K562 (cell line): ENCODE measurements around the gene ICAM2. TPM values are rescaled to one million over a fixed set of nuclear protein-coding genes. Genes with fewer than 3 reads are reported as not detected.

Experiments
- ATAC-seq: fragments of 200-7000 bp; cut with Tn5 transposase; 3 replicates; pipeline ENCODE4 v1.9.1; 2020; ENCODE audit warnings: moderate library complexity
- Bru-seq: library from RNA; stranded (reverse); fragments of 400-500 nt; gene quantifications from one replicate; lab custom pipeline; 2021; lab: Mats Ljungman, UMichigan
- BruChase-seq, 2 experiments: library from RNA; stranded (reverse); fragments of 400-500 nt; gene quantifications; one replicate each; lab custom pipeline; 2021; lab: Mats Ljungman, UMichigan
- BruUV-seq: library from RNA; stranded (reverse); fragments of 400-500 nt; replicated peaks from 2 replicates; lab custom pipeline; 2021; lab: Mats Ljungman, UMichigan
- CTCF ChIA-PET: fragments of 300-600 bp; formaldehyde crosslinking; extraction: SDS; loops from one replicate; lab custom pipeline; 2021; ENCODE audit warnings: low intra/inter-chr PET ratio; lab: Yijun Ruan, JAX
- POLR2A ChIA-PET: fragments of 300-600, 350-650 bp; sonication (Branson Sonifier 250); formaldehyde crosslinking; extraction: SDS; loops from one replicate; lab custom pipeline; 2021; ENCODE audit warnings: antibody characterized with exemption, inconsistent platforms; lab: Yijun Ruan, JAX
- DNase-seq, 4 experiments: peaks; one replicate each; pipeline versions ENCODE4 v3.0.0 to v3.0.0-alpha.2; 2011 to 2018; ENCODE audit warnings: low spot score in 3 of 4, mixed read lengths in 3 of 4; ENCODE audit errors: extremely low read depth in 1 of 4
- FAIRE-seq: peaks from 2 replicates; lab custom pipeline; 2011; peaks lifted over from hg19 to GRCh38; lab: Jason Lieb, UNC
- H2AFZ ChIP-seq: 2 replicates; pipeline ENCODE4 v1.6.0; 2011; ENCODE audit warnings: low read depth, low read length, control low read depth, inconsistent platforms
- H3K27ac ChIP-seq: fragments of 200-600 bp; 3 replicates; pipeline ENCODE4 v1.8.0; 2011; ENCODE audit warnings: low read depth, mild to moderate bottlenecking, control low read depth, inconsistent platforms, low read length, moderate library complexity, mixed read lengths; ENCODE audit errors: extremely low read depth
- H3K27me3 ChIP-seq, 2 experiments: fragments of 300-600 bp in 1 of 2; 2 replicates in 1 of 2; 3 replicates in 1 of 2; pipeline versions ENCODE4 v1.6.0 to v1.8.0; 2011; ENCODE audit warnings: inconsistent platforms in 2 of 2, low read length in 2 of 2, mild to moderate bottlenecking in 1 of 2, mixed read lengths in 1 of 2, moderate library complexity in 1 of 2; ENCODE audit not compliant: control insufficient read depth in 2 of 2, insufficient read depth in 2 of 2
- H3K36me3 ChIP-seq: fragments of 300-600 bp; 3 replicates; pipeline ENCODE4 v1.8.0; 2011; ENCODE audit warnings: mild to moderate bottlenecking, low read length, inconsistent platforms; ENCODE audit not compliant: control insufficient read depth, insufficient read depth
- H3K4me1 ChIP-seq, 2 experiments: fragments of 200-600 bp in 1 of 2; replicated peaks in 1 of 2; 2 replicates in 1 of 2; 3 replicates in 1 of 2; pipeline versions ENCODE4 v1.5.1 to v1.8.0; 2011; ENCODE audit warnings: inconsistent platforms in 2 of 2, low read length in 2 of 2, mild to moderate bottlenecking in 1 of 2, mixed read lengths in 1 of 2, moderate library complexity in 1 of 2; ENCODE audit not compliant: control insufficient read depth in 2 of 2, insufficient read depth in 2 of 2
- H3K4me2 ChIP-seq: 2 replicates; pipeline ENCODE4 v1.6.1; 2011; ENCODE audit warnings: low read length, control low read depth, inconsistent platforms, mixed read lengths; ENCODE audit not compliant: insufficient read depth
- H3K4me3 ChIP-seq: fragments of 200-600 bp; sonication (generic), shearing (Covaris generic); 2 replicates; pipeline ENCODE4 v1.5.1; 2016; ENCODE audit warnings: control low read depth, inconsistent platforms
- H3K79me2 ChIP-seq: fragments of 200-600 bp; 3 replicates; pipeline ENCODE4 v1.8.0; 2011; ENCODE audit warnings: low read length, inconsistent platforms; ENCODE audit not compliant: control insufficient read depth, insufficient read depth
- H3K9ac ChIP-seq, 2 experiments: 2 replicates each; pipeline versions ENCODE4 v1.6.0 to v1.6.1; 2011; ENCODE audit warnings: low read depth in 2 of 2, low read length in 2 of 2, control low read depth in 1 of 2, inconsistent platforms in 1 of 2, mild to moderate bottlenecking in 1 of 2, mixed read lengths in 1 of 2; ENCODE audit not compliant: insufficient read depth in 1 of 2
- H3K9me1 ChIP-seq: one replicate; pipeline ENCODE4 v1.6.0; 2011; ENCODE audit warnings: inconsistent platforms, mild to moderate bottlenecking, low read length, moderate library complexity; ENCODE audit not compliant: control insufficient read depth, insufficient read depth
- H3K9me3 ChIP-seq: replicated peaks from 2 replicates; pipeline ENCODE4 v1.5.1; 2011; ENCODE audit warnings: low read depth, low read length, inconsistent platforms; ENCODE audit not compliant: control insufficient read depth, insufficient read depth
- H4K20me1 ChIP-seq: replicated peaks from 2 replicates; pipeline ENCODE4 v1.6.1; 2011; ENCODE audit warnings: low read length, inconsistent platforms, mixed read lengths; ENCODE audit not compliant: control insufficient read depth, insufficient read depth
- GABPB2 ChIP-seq: fragments of 250-450 bp; sonication (Bioruptor Pico); conservative IDR thresholded peaks from 2 replicates; pipeline ENCODE4 v1.5.1; 2021; ENCODE audit warnings: mild to moderate bottlenecking
- KLF1 ChIP-seq: fragments of 450-650 bp; IDR thresholded peaks from 2 replicates; pipeline ENCODE4 v1.6.1; 2016; ENCODE audit warnings: missing genetic modification characterization, missing compliant biosample characterization
- RFX7 ChIP-seq: fragments of 250-450 bp; sonication (Bioruptor Pico); IDR thresholded peaks from 2 replicates; pipeline ENCODE4 v1.5.1; 2021; ENCODE audit warnings: mild to moderate bottlenecking
- SMARCB1 ChIP-seq: IDR thresholded peaks from 2 replicates; pipeline ENCODE4 v1.6.1; 2011; ENCODE audit warnings: improper control_type of control experiment, low read depth; ENCODE audit not compliant: insufficient read length
- WGBS: fragments of 100-300 bp; shearing (Covaris generic); methylation state at CpG from one replicate; pipeline ENCODE4 v1.1.6; 2016; ENCODE audit warnings: low coverage, mixed read lengths; ENCODE audit not compliant: insufficient coverage; ENCODE audit errors: missing lambda C conversion rate; 5-methylcytosine and 5-hydroxymethylcytosine counted together
- in situ Hi-C: fragments of 300-500 bp; cut with MboI; formaldehyde crosslinking; loops from 4 replicates; pipeline ENCODE4 v1.15.0; 2018; ENCODE audit warnings: inconsistent platforms, mixed read lengths
- intact Hi-C: fragments of 100-400 bp; cut with micrococcal nuclease; formaldehyde crosslinking; loops from 2 replicates; pipeline ENCODE4 v1.14.2; 2022
- long read RNA-seq, 3 experiments: library from polyadenylated mRNA in 2 of 3; library from RNA in 1 of 3; unstranded in 2 of 3; stranded (forward) in 1 of 3; transcript quantifications; one replicate each; pipeline ENCODE4 v2.0.0, GENCODE V29; 2019 to 2022
- polyA minus RNA-seq, 3 experiments: library from RNA; depleted of rRNA, polyadenylated mRNA; stranded (reverse); fragments of >200 nt; gene quantifications; 2 replicates each; pipeline ENCODE4 v1.2.3, GENCODE V29; 2011
- polyA plus RNA-seq, 8 experiments: library from polyadenylated mRNA; depleted of rRNA in 4 of 8; stranded (reverse) in 5 of 8; unstranded in 3 of 8; fragments of >200 nt; fragmentation: Nextera tagmentation in 2 of 8; fragmentation: Illumina TruSeq in 1 of 8; extraction: Ambion mirVana in 2 of 8; extraction: Trizol in 1 of 8; gene quantifications; 2 replicates each; pipeline versions ENCODE4 v1.2.1 to v1.2.3, GENCODE V29; 2011 to 2014; ENCODE audit warnings: inconsistent platforms in 1 of 8, missing spikeins in 1 of 8
- total RNA-seq, 7 experiments: library from RNA; depleted of rRNA in 6 of 7; stranded (reverse); fragments of >200 nt in 6 of 7; fragmentation: Illumina TruSeq in 2 of 7; extraction: Trizol in 2 of 7; gene quantifications; 2 replicates each; pipeline versions ENCODE4 v1.2.1 to v1.2.3, GENCODE V29; 2011 to 2021; ENCODE audit warnings: low replicate concordance in 1 of 7
- TF ChIP-seq, protein P1 (sequence below): fragments of 250-450 bp; sonication (Bioruptor Pico); IDR thresholded peaks from 2 replicates; pipeline ENCODE4 v1.4.0; 2020
- TF ChIP-seq, protein P2 (sequence below): fragments of 250-450 bp; sonication (Bioruptor Pico); IDR thresholded peaks from 2 replicates; pipeline ENCODE4 v1.8.0; 2022; ENCODE audit warnings: inconsistent platforms

The ICAM2 gene
- total RNA-seq (2011; cell fraction: chromatin; rRNA removed; ENCODE audit: low replicate concordance): 34.7 and 120 TPM in 2 replicates
- total RNA-seq (2011; cell fraction: nucleolus; rRNA removed): 149 and 167 TPM in 2 replicates
- total RNA-seq (2011; cell fraction: nucleoplasm; rRNA removed): 100 and 105 TPM in 2 replicates
- total RNA-seq (2014; rRNA removed) (56.9 and 85.3 TPM in 2 replicates), total RNA-seq (2014; rRNA removed; fragmentation: Illumina TruSeq; extraction: Trizol) (28.3 and 42.2 TPM in 2 replicates), total RNA-seq (2015; rRNA removed; fragmentation: Illumina TruSeq; extraction: Trizol) (59.0 and 60.6 TPM in 2 replicates), total RNA-seq (2021) (60.6 and 65.4 TPM in 2 replicates), polyA plus RNA-seq (2011; rRNA removed) (51.0 and 64.1 TPM in 2 replicates), polyA plus RNA-seq (2014; fragmentation: Illumina TruSeq; extraction: Trizol) (89.4 and 91.6 TPM in 2 replicates), polyA plus RNA-seq (2014; fragmentation: Nextera tagmentation; extraction: Ambion mirVana) (10 to 100 TPM; 37.9 to 68.1 TPM), polyA plus RNA-seq (2014; rRNA removed) (70.5 and 78.0 TPM in 2 replicates), polyA minus RNA-seq (2011; rRNA and poly(A)+ RNA removed) (33.3 and 54.4 TPM in 2 replicates), Bru-seq, nascent RNA (percentile 59 among the genes with signal in this experiment), BruChase-seq, experiment 1, labeled RNA remaining after a 2-hour chase (percentile 44 among the genes with signal in this experiment), BruChase-seq, experiment 2, labeled RNA remaining after a 6-hour chase (percentile 47 among the genes with signal in this experiment)
- polyA plus RNA-seq (2011; cell fraction: cytosol; rRNA removed): 80.3 and 166 TPM in 2 replicates
- 42.4 and 69.3 TPM in 2 replicates for polyA plus RNA-seq (2011; cell fraction: nucleus; rRNA removed)
- polyA plus RNA-seq (2012): 53.4 and 87.2 TPM in 2 replicates
- polyA minus RNA-seq (2011; cell fraction: cytosol; rRNA and poly(A)+ RNA removed): 23.3 and 26.8 TPM in 2 replicates
- 50.1 and 59.2 TPM in 2 replicates for polyA minus RNA-seq (2011; cell fraction: nucleus; rRNA and poly(A)+ RNA removed)
- long read RNA-seq, experiment 1, transcript ICAM2-203 (4 exons, 1,221 nt): major isoform, 72 of 98 reads
- long read RNA-seq, experiment 1, partial matches to known transcripts: 6 of 98 reads
- long read RNA-seq, experiment 1, other reads (novel, unspliced or antisense): 18 of 98 reads
- long read RNA-seq, experiment 2, transcript ICAM2-203 (4 exons, 1,221 nt): major isoform, 70 of 77 reads
- long read RNA-seq, experiment 2, partial matches to known transcripts: 2 of 77 reads
- long read RNA-seq, experiment 2, other reads (novel, unspliced or antisense): 5 of 77 reads
- long read RNA-seq, experiment 3, transcript ICAM2-203 (4 exons, 1,221 nt): major isoform, 40 of 41 reads
- long read RNA-seq, experiment 3, partial matches to known transcripts: 0 of 41 reads
- long read RNA-seq, experiment 3, other reads (novel, unspliced or antisense): 1 of 41 reads

DNA sequence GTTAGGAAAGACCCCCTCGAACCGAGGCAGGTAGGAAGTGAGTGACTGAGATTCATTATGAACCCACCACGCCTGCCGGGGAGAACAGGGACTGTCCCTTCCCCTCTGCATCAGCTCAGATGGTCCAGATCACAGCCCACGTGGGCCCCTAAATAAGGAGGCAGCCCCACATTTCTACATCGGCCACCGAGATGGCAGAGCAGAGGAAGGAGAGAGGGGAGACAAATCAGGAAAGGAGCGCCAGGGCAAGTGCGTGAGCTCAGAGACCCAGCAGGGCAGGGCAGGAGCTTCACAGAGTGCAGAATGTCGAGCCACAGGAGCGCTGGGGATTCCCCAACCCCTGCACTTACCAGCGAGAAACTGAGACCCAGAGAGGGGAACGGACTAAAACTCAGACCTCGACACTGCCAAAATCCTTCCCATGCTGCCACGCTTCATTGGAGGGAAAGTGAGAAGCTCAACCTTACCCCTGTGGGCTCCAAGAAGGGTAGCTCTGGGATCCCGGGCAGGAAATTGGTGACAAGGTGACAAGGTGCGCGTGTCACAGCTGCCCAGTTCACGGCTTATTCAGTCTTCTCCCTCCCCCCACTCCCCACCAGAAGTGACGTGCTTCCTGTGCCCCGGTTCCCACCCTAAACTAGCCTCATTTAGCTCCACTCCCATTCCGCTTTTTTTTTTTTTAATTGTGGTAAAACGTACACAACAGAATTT, at the start of gene ICAM2:
ICAM2 (minus strand) TSS at position 578 of the 711 bp plus-strand sequence. CDS start 13,942 bp downstream, outside the sequence.
- WGBS: 68% methylated on average over 19 of the region's 23 CpGs
- peak within 1 kb of the TSS in 1 of 2 experiments; percentile 60; a peak in 1 of 4 replicates for H3K9ac ChIP-seq
- ATAC-seq (no peak), DNase-seq (no peak), FAIRE-seq (no peak)
- H3K4me2 ChIP-seq: no peak within 1 kb of the TSS
- in situ Hi-C loops: loop anchor here (10.0 kb wide), 2 partner anchors 105 to 265 kb away; partner anchors contain the start of genes CSHL1 and GH1
- no peaks in the 10 kb centered on the region for H4K20me1 ChIP-seq
- no peaks in the 10 kb centered on the region for H3K9me3 ChIP-seq
- peak within 1 kb of the TSS; percentile 69 for H2AFZ ChIP-seq
- POLR2A ChIA-PET: interaction anchor here (0.6 to 1.6 kb wide), 3 partner anchors 9 to 63 kb away, joined by 3 read pairs; no protein-coding TSS in a partner anchor
- H3K27ac ChIP-seq: no peak within 1 kb of the TSS
- CTCF ChIA-PET: no interaction called here
- no peaks in the 10 kb centered on the region for H3K27me3 ChIP-seq
- no peaks in the 10 kb centered on the region for H3K36me3 ChIP-seq
- no TSS peak for BruUV-seq
- peaks cover 26 to 33% of the 10 kb centered on the region in 2 experiments; a peak in 4 of 5 replicates for H3K4me1 ChIP-seq
- H3K9me1 ChIP-seq: no peaks in the 10 kb centered on the region
- H3K79me2 ChIP-seq: no peaks in the 10 kb centered on the region
- H3K4me3 ChIP-seq: no peak within 1 kb of the TSS
- intact Hi-C loops: loop anchor here (10.0 kb wide), 1 partner anchor 75 kb away; no protein-coding TSS in a partner anchor
- no peak for TF ChIP-seq SMARCB1
- TF ChIP-seq, protein P1, sequence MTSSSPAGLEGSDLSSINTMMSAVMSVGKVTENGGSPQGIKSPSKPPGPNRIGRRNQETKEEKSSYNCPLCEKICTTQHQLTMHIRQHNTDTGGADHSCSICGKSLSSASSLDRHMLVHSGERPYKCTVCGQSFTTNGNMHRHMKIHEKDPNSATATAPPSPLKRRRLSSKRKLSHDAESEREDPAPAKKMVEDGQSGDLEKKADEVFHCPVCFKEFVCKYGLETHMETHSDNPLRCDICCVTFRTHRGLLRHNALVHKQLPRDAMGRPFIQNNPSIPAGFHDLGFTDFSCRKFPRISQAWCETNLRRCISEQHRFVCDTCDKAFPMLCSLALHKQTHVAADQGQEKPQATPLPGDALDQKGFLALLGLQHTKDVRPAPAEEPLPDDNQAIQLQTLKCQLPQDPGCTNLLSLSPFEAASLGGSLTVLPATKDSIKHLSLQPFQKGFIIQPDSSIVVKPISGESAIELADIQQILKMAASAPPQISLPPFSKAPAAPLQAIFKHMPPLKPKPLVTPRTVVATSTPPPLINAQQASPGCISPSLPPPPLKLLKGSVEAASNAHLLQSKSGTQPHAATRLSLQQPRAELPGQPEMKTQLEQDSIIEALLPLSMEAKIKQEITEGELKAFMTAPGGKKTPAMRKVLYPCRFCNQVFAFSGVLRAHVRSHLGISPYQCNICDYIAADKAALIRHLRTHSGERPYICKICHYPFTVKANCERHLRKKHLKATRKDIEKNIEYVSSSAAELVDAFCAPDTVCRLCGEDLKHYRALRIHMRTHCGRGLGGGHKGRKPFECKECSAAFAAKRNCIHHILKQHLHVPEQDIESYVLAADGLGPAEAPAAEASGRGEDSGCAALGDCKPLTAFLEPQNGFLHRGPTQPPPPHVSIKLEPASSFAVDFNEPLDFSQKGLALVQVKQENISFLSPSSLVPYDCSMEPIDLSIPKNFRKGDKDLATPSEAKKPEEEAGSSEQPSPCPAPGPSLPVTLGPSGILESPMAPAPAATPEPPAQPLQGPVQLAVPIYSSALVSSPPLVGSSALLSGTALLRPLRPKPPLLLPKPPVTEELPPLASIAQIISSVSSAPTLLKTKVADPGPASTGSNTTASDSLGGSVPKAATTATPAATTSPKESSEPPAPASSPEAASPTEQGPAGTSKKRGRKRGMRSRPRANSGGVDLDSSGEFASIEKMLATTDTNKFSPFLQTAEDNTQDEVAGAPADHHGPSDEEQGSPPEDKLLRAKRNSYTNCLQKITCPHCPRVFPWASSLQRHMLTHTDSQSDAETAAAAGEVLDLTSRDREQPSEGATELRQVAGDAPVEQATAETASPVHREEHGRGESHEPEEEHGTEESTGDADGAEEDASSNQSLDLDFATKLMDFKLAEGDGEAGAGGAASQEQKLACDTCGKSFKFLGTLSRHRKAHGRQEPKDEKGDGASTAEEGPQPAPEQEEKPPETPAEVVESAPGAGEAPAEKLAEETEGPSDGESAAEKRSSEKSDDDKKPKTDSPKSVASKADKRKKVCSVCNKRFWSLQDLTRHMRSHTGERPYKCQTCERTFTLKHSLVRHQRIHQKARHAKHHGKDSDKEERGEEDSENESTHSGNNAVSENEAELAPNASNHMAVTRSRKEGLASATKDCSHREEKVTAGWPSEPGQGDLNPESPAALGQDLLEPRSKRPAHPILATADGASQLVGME (CRISPR knock-in tag): no peak
- TF ChIP-seq GABPB2 (CRISPR knock-in tag): no peak
- no peak for TF ChIP-seq KLF1 (tag)
- TF ChIP-seq, protein P2, sequence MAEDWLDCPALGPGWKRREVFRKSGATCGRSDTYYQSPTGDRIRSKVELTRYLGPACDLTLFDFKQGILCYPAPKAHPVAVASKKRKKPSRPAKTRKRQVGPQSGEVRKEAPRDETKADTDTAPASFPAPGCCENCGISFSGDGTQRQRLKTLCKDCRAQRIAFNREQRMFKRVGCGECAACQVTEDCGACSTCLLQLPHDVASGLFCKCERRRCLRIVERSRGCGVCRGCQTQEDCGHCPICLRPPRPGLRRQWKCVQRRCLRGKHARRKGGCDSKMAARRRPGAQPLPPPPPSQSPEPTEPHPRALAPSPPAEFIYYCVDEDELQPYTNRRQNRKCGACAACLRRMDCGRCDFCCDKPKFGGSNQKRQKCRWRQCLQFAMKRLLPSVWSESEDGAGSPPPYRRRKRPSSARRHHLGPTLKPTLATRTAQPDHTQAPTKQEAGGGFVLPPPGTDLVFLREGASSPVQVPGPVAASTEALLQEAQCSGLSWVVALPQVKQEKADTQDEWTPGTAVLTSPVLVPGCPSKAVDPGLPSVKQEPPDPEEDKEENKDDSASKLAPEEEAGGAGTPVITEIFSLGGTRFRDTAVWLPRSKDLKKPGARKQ (CRISPR knock-in tag): no peak
- TF ChIP-seq RFX7 (CRISPR knock-in tag): no peak
